NCI-H1436 treated with DMSO at 0.1 percent for 48 hours (cell line): ENCODE data around the gene COLEC12.
A peak's percentile ranks its signal among the peaks of the same experiment; 100 is the strongest.

Experiments used
- DNase-seq: peaks from one replicate; lab custom pipeline; 2025; lab: John Stamatoyannopoulos, UW

Gene COLEC12

DNA sequence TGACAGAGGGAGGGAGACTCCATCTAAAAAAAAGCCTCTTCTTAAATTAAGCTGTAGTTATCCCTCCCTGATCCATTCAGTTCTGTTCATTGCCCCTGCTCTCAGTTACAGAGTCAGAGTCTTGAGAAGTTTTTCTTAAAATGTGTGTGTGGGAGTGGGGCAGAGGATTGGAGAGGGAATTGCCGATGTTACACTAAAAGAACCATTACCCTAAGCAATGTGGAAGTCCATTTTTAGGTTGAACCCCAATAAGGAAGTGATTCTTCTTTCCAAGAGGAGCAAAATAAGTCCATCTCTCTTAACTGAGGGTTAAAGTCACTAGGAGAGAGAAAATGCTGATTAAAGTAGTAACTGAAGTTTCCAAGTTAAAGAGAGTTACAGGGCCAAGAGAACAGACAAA, 211.5 kb downstream of the COLEC12 start:
- no peak for DNase-seq

GRCh38 chr18:286515-287310, 213.8 kb downstream of the COLEC12 start:
- DNase-seq = no peak

- DNase-seq = no peak
Observed at GRCh38 chr18:285817-286216, 214.7 kb downstream of the COLEC12 start.

GRCh38 chr18:275486-275885, 225.0 kb downstream of the COLEC12 start:
- DNase-seq = no peak

- DNase-seq = no peak
Observed at GRCh38 chr18:274313-274712, 226.2 kb downstream of the COLEC12 start.

DNA sequence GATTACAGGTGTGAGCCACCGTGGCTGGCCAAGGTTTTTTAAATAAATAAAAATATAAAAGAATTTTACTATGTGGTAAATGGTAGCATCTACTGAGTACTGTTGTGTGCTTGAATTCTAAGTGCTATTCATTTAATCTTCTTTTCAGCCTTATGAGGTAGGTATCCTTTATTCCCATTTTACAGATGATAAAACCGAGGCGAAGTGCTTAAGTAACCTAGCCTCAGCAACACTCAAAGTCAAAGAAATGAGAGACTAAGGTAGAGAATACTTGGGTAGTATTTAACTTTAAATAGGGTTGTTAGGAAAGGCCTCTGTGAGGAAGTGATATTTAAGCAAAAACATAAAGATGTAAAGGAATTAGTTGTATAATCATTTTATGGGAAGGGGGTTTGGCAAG, 227.0 kb downstream of the COLEC12 start:
- DNase-seq = no peak

- no peak for DNase-seq
Observed at GRCh38 chr18:272650-273049, 227.9 kb downstream of the COLEC12 start.

GRCh38 chr18:269480-270095, 230.9 kb downstream of the COLEC12 start:
- DNase-seq = no peak

GRCh38 chr18:267688-268552, 232.6 kb downstream of the COLEC12 start, which contains the start of gene THOC1:
TSS of gene THOC1 (minus strand) at chr18:268047. CDS start at chr18:268019, 28 bp downstream.
- DNase-seq = peak; percentile 50

DNA sequence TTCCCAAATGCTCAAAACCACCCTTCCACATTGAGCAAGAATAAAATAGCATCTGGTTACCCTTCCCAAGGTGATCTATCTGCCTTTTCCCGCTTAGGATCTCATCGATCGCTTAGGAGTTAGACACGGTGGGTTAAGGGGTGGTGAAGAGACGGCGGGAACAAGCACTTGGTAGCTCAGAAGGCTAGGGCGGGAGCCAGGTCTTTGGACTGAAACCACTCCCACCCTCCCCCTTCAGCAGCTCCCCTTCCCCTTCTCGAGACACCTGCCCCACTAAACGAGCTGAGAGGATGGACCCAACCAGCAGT, 233.2 kb downstream of the COLEC12 start:
- DNase-seq = no peak
